Fibroblast of lung (primary cell): ENCODE results near the gene DDAH1. TPM values are rescaled to one million over a fixed set of nuclear protein-coding genes. Genes with fewer than 3 reads are reported as not detected.

Experiments used
- DNase-seq, 2 donors: peaks; one replicate each; pipeline versions ENCODE4 v3.0.0 to v3.0.0-alpha.2; 2010; ENCODE audit warnings: low read depth in 2 of 2
- H2AFZ ChIP-seq: 2 replicates; pipeline ENCODE4 v1.5.1; 2012; ENCODE audit warnings: low read length, control low read depth, inconsistent platforms
- H3K27ac ChIP-seq: 2 replicates; pipeline ENCODE4 v1.5.1; 2011; ENCODE audit warnings: low read length, control low read depth; ENCODE audit not compliant: insufficient read depth
- H3K27me3 ChIP-seq: 2 replicates; pipeline ENCODE4 v1.5.1; 2011; ENCODE audit warnings: mild to moderate bottlenecking, low read length; ENCODE audit not compliant: control insufficient read depth, insufficient read depth
- H3K36me3 ChIP-seq: 2 replicates; pipeline ENCODE4 v1.5.1; 2011; ENCODE audit warnings: low read length; ENCODE audit not compliant: control insufficient read depth, insufficient read depth
- H3K4me1 ChIP-seq: 2 replicates; pipeline ENCODE4 v1.5.1; 2011; ENCODE audit warnings: low read length; ENCODE audit not compliant: control insufficient read depth, insufficient read depth; ENCODE audit errors: extremely low read depth
- H3K4me2 ChIP-seq: 2 replicates; pipeline ENCODE4 v1.5.1; 2011; ENCODE audit warnings: low read length, control low read depth; ENCODE audit not compliant: insufficient read depth; ENCODE audit errors: extremely low read depth
- H3K4me3 ChIP-seq, 4 experiments: fragments of 200-600 bp in 1 of 4; sonication (generic) in 1 of 4; replicated peaks in 1 of 4; 2 replicates each; pipeline ENCODE4 v1.5.1; 2011 to 2016; ENCODE audit warnings: low read length in 4 of 4, low read depth in 3 of 4, mild to moderate bottlenecking in 3 of 4, control low read depth in 2 of 4, inconsistent platforms in 1 of 4, mixed read lengths in 1 of 4; ENCODE audit not compliant: insufficient read depth in 1 of 4; ENCODE audit errors: control extremely low read depth in 1 of 4
- H3K79me2 ChIP-seq: 2 replicates; pipeline ENCODE4 v1.5.1; 2012; ENCODE audit warnings: mild to moderate bottlenecking, low read length, inconsistent platforms; ENCODE audit not compliant: control insufficient read depth, insufficient read depth
- H3K9ac ChIP-seq: 2 replicates; pipeline ENCODE4 v1.5.1; 2011; ENCODE audit warnings: mild to moderate bottlenecking, low read length, control low read depth; ENCODE audit not compliant: insufficient read depth
- H3K9me3 ChIP-seq: 2 replicates; pipeline ENCODE4 v1.5.1; 2012; ENCODE audit warnings: low read depth, low read length; ENCODE audit not compliant: control insufficient read depth, insufficient read depth
- H4K20me1 ChIP-seq: 2 replicates; pipeline ENCODE4 v1.5.1; 2011; ENCODE audit warnings: low read length; ENCODE audit not compliant: control insufficient read depth, insufficient read depth; ENCODE audit errors: extremely low read depth
- CTCF ChIP-seq, 2 donors: IDR thresholded peaks in 1 of 2; conservative IDR thresholded peaks in 1 of 2; 1 replicate in 1 of 2; 2 replicates in 1 of 2; pipeline ENCODE4 v1.5.1; 2011 to 2012; ENCODE audit warnings: low read length in 2 of 2, control low read depth in 1 of 2, inconsistent platforms in 1 of 2, low read depth in 1 of 2, mild to moderate bottlenecking in 1 of 2
- EZH2 ChIP-seq: IDR thresholded peaks from 2 replicates; pipeline ENCODE4 v1.5.1; 2012; ENCODE audit warnings: low read length, control low read depth, mild to moderate bottlenecking; ENCODE audit errors: missing control alignments
- polyA plus RNA-seq, 2 donors: library from polyadenylated mRNA; depleted of rRNA in 1 of 2; stranded (reverse) in 1 of 2; unstranded in 1 of 2; fragments of >200 nt; gene quantifications; 2 replicates each; pipeline ENCODE4 v1.2.1, GENCODE V29; 2011 to 2012; ENCODE audit warnings: missing spikeins in 1 of 2
- total RNA-seq: library from RNA; depleted of rRNA; stranded (reverse); fragments of >200 nt; gene quantifications from 2 replicates; pipeline ENCODE4 v1.2.1, GENCODE V29; 2014

The DDAH1 gene
- total and polyA plus RNA-seq, 2 donors (not counting 1 experiment from before 2014, with no cell fraction given): 50.0 to 218 TPM

GRCh38 chr1:85290826-85291225 is 174.1 kb downstream of the DDAH1 start:
- Histone ChIP-seq H3K9ac (no peak overlapping the region), H2AFZ (no peak overlapping the region), H3K4me3 (no peak overlapping the region), H3K9me3 (no peaks in the 10 kb centered on the region), H3K4me1 (peaks cover 28% of the 10 kb centered on the region), H3K27ac (no peak overlapping the region), H3K4me2 (no peak overlapping the region), H3K27me3 (no peaks in the 10 kb centered on the region), H3K36me3 (no peaks in the 10 kb centered on the region), H4K20me1 (no peaks in the 10 kb centered on the region), H3K79me2 (no peaks in the 10 kb centered on the region)
- DNase-seq: peak in 1 of 2 donors; percentile 66
- TF ChIP-seq CTCF (conservative IDR thresholded peaks at IDR 0.05 in 1 of 2, IDR thresholded peaks at IDR 0.05 in 1 of 2; ENCODE audit: low read depth in 1 of 2, low read length in 2 of 2): no peak
- TF ChIP-seq EZH2: no peak

DNA sequence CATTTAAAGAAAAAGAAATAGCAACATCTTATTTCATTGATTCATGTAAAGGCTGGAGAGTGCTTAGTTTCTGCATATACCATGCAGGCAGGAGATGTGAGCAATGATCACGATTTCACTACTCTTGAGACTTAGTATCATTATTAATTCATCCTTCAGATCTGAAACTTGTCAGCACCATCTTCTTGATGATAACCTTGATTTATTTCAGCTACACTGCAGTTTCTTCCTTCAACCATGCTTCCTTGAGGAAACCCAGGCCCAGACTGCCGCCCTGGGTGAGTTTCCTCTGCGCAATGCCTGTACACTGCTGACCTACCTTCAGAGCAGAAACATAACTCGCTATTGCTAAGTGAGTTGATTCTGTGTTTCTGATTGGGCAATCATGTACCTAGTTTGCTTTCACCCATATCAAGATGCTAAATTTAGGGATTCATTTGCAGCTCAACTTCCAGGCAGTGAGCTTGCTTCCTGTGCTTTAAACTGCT is 175.1 kb downstream of the DDAH1 start:
- Histone ChIP-seq H3K27me3 (no peaks in the 10 kb centered on the region), H3K9ac (no peak overlapping the region), H4K20me1 (no peaks in the 10 kb centered on the region), H3K36me3 (no peaks in the 10 kb centered on the region), H3K4me2 (peak overlapping the region; percentile 70), H3K27ac (peak overlapping the region; percentile 41), H3K4me3 (no peak overlapping the region), H3K4me1 (peaks cover 21% of the 10 kb centered on the region), H2AFZ (no peak overlapping the region), H3K9me3 (no peaks in the 10 kb centered on the region), H3K79me2 (no peaks in the 10 kb centered on the region)
- TF ChIP-seq CTCF (conservative IDR thresholded peaks at IDR 0.05 in 1 of 2, IDR thresholded peaks at IDR 0.05 in 1 of 2; ENCODE audit: low read depth in 1 of 2, low read length in 2 of 2): no peak
- TF ChIP-seq EZH2: no peak
- no peak for DNase-seq

GRCh38 chr1:85289207-85289847 is 175.6 kb downstream of the DDAH1 start:
- no peaks in the 10 kb centered on the region for H3K27me3 ChIP-seq
- no peak overlapping the region for H3K9ac ChIP-seq
- no peaks in the 10 kb centered on the region for H3K36me3 ChIP-seq
- peaks cover 20% of the 10 kb centered on the region for H3K4me1 ChIP-seq
- peak overlapping the region; percentile 41 for H3K27ac ChIP-seq
- H2AFZ ChIP-seq: no peak overlapping the region
- H3K4me2 ChIP-seq: peak overlapping the region; percentile 70
- no peak for TF ChIP-seq EZH2
- TF ChIP-seq CTCF (conservative IDR thresholded peaks at IDR 0.05 in 1 of 2, IDR thresholded peaks at IDR 0.05 in 1 of 2; ENCODE audit: low read depth in 1 of 2, low read length in 2 of 2): no peak
- peak; percentile 87 to 97 for DNase-seq
- H4K20me1 ChIP-seq: no peaks in the 10 kb centered on the region
- H3K9me3 ChIP-seq: no peaks in the 10 kb centered on the region
- no peaks in the 10 kb centered on the region for H3K79me2 ChIP-seq
- no peak overlapping the region for H3K4me3 ChIP-seq
